ENCODE results near the gene MILR1. TPM values are rescaled to one million over a fixed set of nuclear protein-coding genes. Genes with fewer than 3 reads are reported as not detected.

Gene MILR1
- total and polyA plus RNA-seq, 10 donors: 15.6 to 55.0 (median 27.6) TPM

DNA sequence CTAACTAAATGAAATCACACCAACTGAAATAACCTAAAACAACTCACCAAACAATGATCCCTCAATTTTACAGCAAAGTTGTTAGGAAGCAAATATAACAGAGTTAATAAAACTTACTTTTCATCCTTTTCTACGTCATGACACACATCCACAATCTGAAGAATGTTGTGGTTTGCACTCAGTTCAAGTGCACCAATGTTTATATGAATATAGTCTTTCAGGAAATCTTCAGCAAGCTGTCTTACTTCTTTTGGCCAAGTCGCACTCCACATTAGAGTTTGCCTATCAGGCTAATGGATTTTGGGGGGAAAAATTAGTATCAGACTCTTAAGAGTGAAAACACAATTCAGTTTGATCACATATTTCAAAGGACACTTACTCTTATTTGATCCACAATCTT lies 53.9 kb downstream of the MILR1 start:
- Histone ChIP-seq H3K27ac (peak overlapping the region in 4 of 8 donors; percentile 24 to 100 (median 100)), H3K27me3 (replicated peaks in 1 of 7) (no peaks in the 10 kb centered on the region), H3K4me3 (peak overlapping the region in 2 of 8 donors; percentile 84 to 87), H3K9me3 (no peaks in the 10 kb centered on the region), H3K36me3 (peaks cover 9 to 73% (median 66%) of the 10 kb centered on the region in 6 donors), H3K4me1 (peaks cover 32 to 78% (median 72%) of the 10 kb centered on the region in 6 donors)
- intact Hi-C loops (cut with DNase I; ENCODE audit: low total_unique reads): no loop called here
- no peak for DNase-seq
- 70 to 89% (median 83%) methylated on average over 2 of the region's 2 CpGs for WGBS, 5 donors
- TF ChIP-seq, protein P1, sequence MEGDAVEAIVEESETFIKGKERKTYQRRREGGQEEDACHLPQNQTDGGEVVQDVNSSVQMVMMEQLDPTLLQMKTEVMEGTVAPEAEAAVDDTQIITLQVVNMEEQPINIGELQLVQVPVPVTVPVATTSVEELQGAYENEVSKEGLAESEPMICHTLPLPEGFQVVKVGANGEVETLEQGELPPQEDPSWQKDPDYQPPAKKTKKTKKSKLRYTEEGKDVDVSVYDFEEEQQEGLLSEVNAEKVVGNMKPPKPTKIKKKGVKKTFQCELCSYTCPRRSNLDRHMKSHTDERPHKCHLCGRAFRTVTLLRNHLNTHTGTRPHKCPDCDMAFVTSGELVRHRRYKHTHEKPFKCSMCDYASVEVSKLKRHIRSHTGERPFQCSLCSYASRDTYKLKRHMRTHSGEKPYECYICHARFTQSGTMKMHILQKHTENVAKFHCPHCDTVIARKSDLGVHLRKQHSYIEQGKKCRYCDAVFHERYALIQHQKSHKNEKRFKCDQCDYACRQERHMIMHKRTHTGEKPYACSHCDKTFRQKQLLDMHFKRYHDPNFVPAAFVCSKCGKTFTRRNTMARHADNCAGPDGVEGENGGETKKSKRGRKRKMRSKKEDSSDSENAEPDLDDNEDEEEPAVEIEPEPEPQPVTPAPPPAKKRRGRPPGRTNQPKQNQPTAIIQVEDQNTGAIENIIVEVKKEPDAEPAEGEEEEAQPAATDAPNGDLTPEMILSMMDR (IDR thresholded peaks at IDR 0.05 in 8 of 11, conservative IDR thresholded peaks at IDR 0.05 in 3 of 11): no peak
- TF ChIP-seq POLR2A (IDR thresholded peaks at IDR 0.05): no peak

DNA sequence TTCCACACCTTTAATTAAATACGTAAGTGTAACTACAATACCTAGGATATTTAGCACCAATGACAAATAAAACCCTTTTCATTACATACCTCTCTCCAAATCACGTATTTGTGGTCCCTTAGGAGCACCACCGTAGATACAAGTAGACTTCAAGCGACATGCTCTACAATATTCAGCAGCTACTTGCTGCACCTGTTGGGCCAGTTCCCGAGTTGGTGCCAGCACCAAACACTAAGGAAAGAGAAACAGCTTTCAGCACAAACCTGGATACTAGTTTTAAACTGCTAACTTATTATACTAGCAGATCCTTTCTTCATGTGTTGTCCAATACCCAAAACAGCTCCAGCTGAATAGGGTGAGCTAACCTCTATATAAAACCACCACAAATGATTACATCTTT lies 54.4 kb downstream of the MILR1 start:
- no peaks in the 10 kb centered on the region for H3K27me3 ChIP-seq (replicated peaks in 1 of 7)
- H3K4me3 ChIP-seq: peak overlapping the region in 5 of 8 donors; percentile 70 to 92 (median 84)
- peak overlapping the region in 5 of 8 donors; percentile 24 to 100 (median 100) for H3K27ac ChIP-seq
- TF ChIP-seq POLR2AphosphoS5 (IDR thresholded peaks at IDR 0.05) (no peak), POLR2A (IDR thresholded peaks at IDR 0.05) (no peak)
- TF ChIP-seq, protein P1 (IDR thresholded peaks at IDR 0.05 in 8 of 11, conservative IDR thresholded peaks at IDR 0.05 in 3 of 11): no peak
- H3K9me3 ChIP-seq: no peaks in the 10 kb centered on the region
- DNase-seq: no peak
- peaks cover 37 to 78% (median 72%) of the 10 kb centered on the region in 6 donors for H3K4me1 ChIP-seq
- intact Hi-C loops (cut with DNase I; ENCODE audit: low total_unique reads): no loop called here
- peaks cover 9 to 67% (median 63%) of the 10 kb centered on the region in 6 donors for H3K36me3 ChIP-seq
- 78 to 88% (median 83%) methylated on average over 5 of the region's 5 CpGs for WGBS, 5 donors

DNA sequence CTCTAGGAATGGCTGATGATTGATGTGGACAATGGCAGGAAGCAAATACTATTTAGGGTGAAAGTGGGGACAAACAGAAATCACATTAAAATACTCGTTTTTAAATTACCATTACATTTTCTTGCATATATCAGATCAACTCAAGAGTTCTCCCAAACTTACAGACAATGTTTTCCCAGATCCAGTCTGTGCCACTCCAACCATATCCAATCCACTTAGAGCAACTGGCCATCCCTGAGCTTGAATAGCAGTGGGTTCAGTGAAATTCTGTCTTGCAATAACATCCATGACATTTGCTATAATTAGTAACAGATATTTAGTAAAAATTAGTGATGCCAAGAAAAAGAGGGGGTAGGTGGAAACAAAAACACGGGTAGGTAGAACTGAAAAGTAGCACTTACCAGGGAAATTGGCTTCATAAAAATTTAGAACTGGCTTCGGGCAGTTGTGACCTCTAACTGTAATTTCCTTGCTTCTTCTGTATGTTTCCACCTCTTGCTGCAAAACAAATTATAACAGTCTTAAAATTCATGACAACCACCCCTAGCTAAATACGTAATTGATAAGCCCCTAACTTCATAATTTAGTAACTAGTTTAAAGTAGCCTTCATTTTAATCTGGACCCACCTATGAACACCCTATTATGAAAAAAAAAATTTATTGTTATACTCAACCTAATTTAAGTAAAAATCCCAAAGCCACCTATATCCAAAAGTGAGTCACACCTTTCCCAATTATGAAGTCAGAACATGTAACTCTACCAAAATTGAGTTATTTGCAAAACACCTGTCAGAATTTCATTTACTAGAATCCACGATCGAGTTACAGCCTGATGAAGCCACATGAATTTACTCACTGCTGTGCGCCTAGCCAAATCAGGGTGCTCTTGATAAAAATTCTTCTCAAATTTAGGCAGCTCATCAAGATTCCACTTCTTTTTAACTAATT lies 55.2 kb downstream of the MILR1 start:
- intact Hi-C loops (cut with DNase I; ENCODE audit: low total_unique reads): no loop called here
- H3K27ac ChIP-seq: peak overlapping the region; percentile 99 to 100 (median 100)
- H3K4me1 ChIP-seq: peaks cover 45 to 78% (median 73%) of the 10 kb centered on the region in 6 donors
- TF ChIP-seq, protein P1 (IDR thresholded peaks at IDR 0.05 in 8 of 11, conservative IDR thresholded peaks at IDR 0.05 in 3 of 11): no peak
- TF ChIP-seq POLR2AphosphoS5 (IDR thresholded peaks at IDR 0.05): no peak
- 25 to 43% (median 37%) methylated on average over 7 of the region's 7 CpGs for WGBS, 5 donors
- peaks cover 9 to 63% (median 59%) of the 10 kb centered on the region in 6 donors for H3K36me3 ChIP-seq
- H3K9me3 ChIP-seq: no peaks in the 10 kb centered on the region
- H3K27me3 ChIP-seq (replicated peaks in 1 of 7): no peaks in the 10 kb centered on the region
- DNase-seq: no peak
- peak overlapping the region; percentile 70 to 96 (median 86) for H3K4me3 ChIP-seq

DNA sequence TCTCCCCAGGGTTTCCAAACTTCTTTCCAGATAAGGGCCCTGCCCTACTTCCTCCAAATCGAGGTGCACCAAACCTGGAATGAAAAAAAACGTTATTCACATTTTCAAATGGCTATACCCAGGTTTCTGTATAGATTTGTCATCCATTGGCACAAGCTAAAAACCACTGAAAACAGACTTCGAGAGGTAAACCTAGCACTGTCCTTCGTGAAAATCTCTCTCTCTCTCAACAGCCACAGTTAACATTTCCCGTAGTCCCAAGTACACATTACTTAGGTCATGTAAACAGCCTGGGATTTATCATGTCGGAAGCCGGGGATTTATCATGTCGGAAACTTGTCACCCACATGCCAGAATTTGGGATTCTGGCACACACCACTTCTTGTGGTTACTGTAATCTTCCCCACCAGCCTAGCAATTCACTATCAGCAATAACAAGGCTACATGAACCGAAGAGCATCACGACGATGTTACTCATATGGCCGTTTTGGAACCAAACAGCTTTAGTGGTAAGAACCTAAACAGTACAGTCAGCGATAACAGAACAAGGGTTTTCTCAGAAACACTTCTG lies 55.9 kb downstream of the MILR1 start:
- DNase-seq: no peak
- Histone ChIP-seq H3K27ac (peak overlapping the region; percentile 99 to 100 (median 100)), H3K36me3 (peaks cover 9 to 63% (median 57%) of the 10 kb centered on the region in 6 donors), H3K27me3 (replicated peaks in 1 of 7) (no peaks in the 10 kb centered on the region), H3K4me3 (peak overlapping the region; percentile 70 to 96 (median 86)), H3K9me3 (no peaks in the 10 kb centered on the region), H3K4me1 (peaks cover 49 to 78% (median 73%) of the 10 kb centered on the region in 6 donors)
- intact Hi-C loops (cut with DNase I; ENCODE audit: low total_unique reads): no loop called here
- no peak for TF ChIP-seq POLR2A (IDR thresholded peaks at IDR 0.05)
- 0 to 2% (median 1%) methylated on average over 13 of the region's 13 CpGs for WGBS, 5 donors
